H1 (cell line): ENCODE data around the gene TM9SF2. TPM values are rescaled to one million over a fixed set of nuclear protein-coding genes. Genes with fewer than 3 reads are reported as not detected.
A peak's percentile ranks its signal among the peaks of the same experiment; 100 is the strongest.

Experiments used
- CTCF ChIA-PET: fragments of 300-600 bp; sonication (Branson Sonifier 250); formaldehyde crosslinking; loops from one replicate; lab custom pipeline; 2021; ENCODE audit not compliant: partially characterized antibody; lab: Charles Lee
- POLR2A ChIA-PET: fragments of 300-600 bp; sonication (Branson Sonifier 250); formaldehyde crosslinking; loops from one replicate; lab custom pipeline; 2021; ENCODE audit warnings: inconsistent platforms; ENCODE audit not compliant: partially characterized antibody; lab: Charles Lee
- DNase-seq, 2 experiments: peaks; one replicate each; pipeline versions ENCODE4 v3.0.0 to v3.0.0-alpha.2; 2010 to 2022; ENCODE audit warnings: low spot score in 2 of 2, low read depth in 1 of 2, mixed read lengths in 1 of 2
- FAIRE-seq: peaks from 2 replicates; lab custom pipeline; 2011; peaks lifted over from hg19 to GRCh38; lab: Jason Lieb, UNC
- H2AFZ ChIP-seq: 2 replicates; pipeline ENCODE4 v1.8.1; 2012; ENCODE audit warnings: low read length, inconsistent platforms
- H2AK5ac ChIP-seq: 2 replicates; pipeline ENCODE4 v1.6.1; 2013; ENCODE audit warnings: low read depth, low read length
- H2BK120ac ChIP-seq: replicated peaks from 2 replicates; pipeline ENCODE3; 2013; ENCODE audit warnings: low read depth, low read length, inconsistent platforms
- H2BK12ac ChIP-seq: 2 replicates; pipeline ENCODE4 v1.6.1; 2013; ENCODE audit warnings: low read depth, low read length
- H2BK15ac ChIP-seq: 2 replicates; pipeline ENCODE4 v1.6.1; 2013; ENCODE audit warnings: low read length
- H2BK20ac ChIP-seq: 2 replicates; pipeline ENCODE4 v1.6.1; 2013; ENCODE audit warnings: low read length
- H2BK5ac ChIP-seq: 2 replicates; pipeline ENCODE4 v1.6.1; 2013; ENCODE audit warnings: low read depth, low read length
- H3K14ac ChIP-seq: 2 replicates; pipeline ENCODE4 v1.6.1; 2013; ENCODE audit warnings: inconsistent platforms; ENCODE audit not compliant: insufficient read length
- H3K18ac ChIP-seq: 2 replicates; pipeline ENCODE4 v1.6.1; 2013; ENCODE audit warnings: low read length; ENCODE audit errors: extremely low read depth
- H3K23ac ChIP-seq: 2 replicates; pipeline ENCODE4 v1.6.1; 2013; ENCODE audit warnings: inconsistent platforms; ENCODE audit not compliant: insufficient read length
- H3K23me2 ChIP-seq: 2 replicates; pipeline ENCODE4 v1.6.1; 2013; ENCODE audit warnings: low read depth, low read length
- H3K27ac ChIP-seq: 2 replicates; pipeline ENCODE4 v1.6.1; 2011; ENCODE audit warnings: low read depth, low read length, inconsistent platforms
- H3K27me3 ChIP-seq, 4 experiments: replicated peaks in 1 of 4; 1 replicate in 1 of 4; 2 replicates in 3 of 4; pipeline versions ENCODE4 v1.6.1 to v1.8.1; 2011 to 2013; ENCODE audit warnings: low read length in 3 of 4, mild to moderate bottlenecking in 3 of 4, inconsistent platforms in 2 of 4, mixed read lengths in 2 of 4, moderate library complexity in 1 of 4; ENCODE audit not compliant: control insufficient read depth in 3 of 4, insufficient read depth in 3 of 4; ENCODE audit errors: extremely low read depth in 1 of 4
- H3K36me3 ChIP-seq, 4 experiments: 2 replicates each; pipeline versions ENCODE4 v1.6.1 to v1.8.1; 2011 to 2013; ENCODE audit warnings: mild to moderate bottlenecking in 4 of 4, low read length in 3 of 4, moderate library complexity in 2 of 4, control low read depth in 1 of 4, inconsistent platforms in 1 of 4; ENCODE audit not compliant: insufficient read depth in 4 of 4, control insufficient read depth in 2 of 4
- H3K4ac ChIP-seq: replicated peaks from 2 replicates; pipeline ENCODE3; 2013; ENCODE audit warnings: low read length, low read depth, mixed read lengths, inconsistent platforms; ENCODE audit not compliant: insufficient read length
- H3K4me1 ChIP-seq, 4 experiments: replicated peaks in 1 of 4; 1 replicate in 1 of 4; 2 replicates in 3 of 4; pipeline versions ENCODE4 v1.6.1 to v1.8.1; 2011 to 2013; ENCODE audit warnings: low read length in 3 of 4, inconsistent platforms in 2 of 4, mixed read lengths in 1 of 4; ENCODE audit not compliant: insufficient read depth in 4 of 4, control insufficient read depth in 3 of 4
- H3K4me2 ChIP-seq, 2 experiments: 2 replicates each; pipeline versions ENCODE4 v1.6.1 to v1.8.1; 2011 to 2013; ENCODE audit warnings: low read depth in 2 of 2, low read length in 2 of 2, control low read depth in 1 of 2, inconsistent platforms in 1 of 2, mild to moderate bottlenecking in 1 of 2; ENCODE audit not compliant: insufficient read depth in 1 of 2
- H3K4me3 ChIP-seq, 4 experiments: fragments of 200-600, 300-600 bp in 1 of 4; sonication (generic), shearing (Covaris generic), sonication (Bioruptor Twin) in 1 of 4; 2 replicates each; pipeline versions ENCODE4 v1.5.1 to v1.8.1; 2011 to 2016; ENCODE audit warnings: low read length in 4 of 4, low read depth in 3 of 4, control low read depth in 2 of 4, inconsistent platforms in 2 of 4, mild to moderate bottlenecking in 2 of 4, mixed read lengths in 1 of 4, moderate library complexity in 1 of 4; ENCODE audit not compliant: insufficient read depth in 2 of 4; ENCODE audit errors: extremely low read depth in 1 of 4
- H3K56ac ChIP-seq: replicated peaks from 2 replicates; pipeline ENCODE3; 2013; ENCODE audit warnings: low read depth, mild to moderate bottlenecking, mixed read lengths, low read length, inconsistent platforms; ENCODE audit not compliant: insufficient read length
- H3K79me1 ChIP-seq: 2 replicates; pipeline ENCODE4 v1.6.1; 2013; ENCODE audit warnings: low read depth, low read length, control low read depth
- H3K79me2 ChIP-seq, 2 experiments: 2 replicates each; pipeline versions ENCODE4 v1.6.1 to v1.8.1; 2012 to 2013; ENCODE audit warnings: low read length in 2 of 2, mild to moderate bottlenecking in 2 of 2, inconsistent platforms in 1 of 2; ENCODE audit not compliant: insufficient read depth in 2 of 2, control insufficient read depth in 1 of 2
- H3K9ac ChIP-seq, 4 experiments: replicated peaks in 1 of 4; 1 replicate in 1 of 4; 2 replicates in 3 of 4; pipeline versions ENCODE4 v1.6.1 to v1.8.1; 2011 to 2013; ENCODE audit warnings: low read depth in 3 of 4, low read length in 3 of 4, control low read depth in 2 of 4, mild to moderate bottlenecking in 2 of 4, moderate library complexity in 2 of 4, inconsistent platforms in 1 of 4; ENCODE audit errors: extremely low read depth in 1 of 4
- H3K9me3 ChIP-seq, 2 experiments: 2 replicates each; pipeline versions ENCODE4 v1.6.1 to v1.8.1; 2012 to 2013; ENCODE audit warnings: mild to moderate bottlenecking in 2 of 2, moderate library complexity in 2 of 2, control low read depth in 1 of 2, inconsistent platforms in 1 of 2, low read depth in 1 of 2, low read length in 1 of 2, mixed read lengths in 1 of 2; ENCODE audit not compliant: insufficient read depth in 2 of 2
- H4K20me1 ChIP-seq, 2 experiments: replicated peaks in 1 of 2; 2 replicates each; pipeline versions ENCODE3 to v1.8.1; 2011 to 2013; ENCODE audit warnings: inconsistent platforms in 2 of 2, low read length in 2 of 2, mild to moderate bottlenecking in 1 of 2; ENCODE audit not compliant: insufficient read depth in 2 of 2, control insufficient read depth in 1 of 2
- H4K5ac ChIP-seq: 2 replicates; pipeline ENCODE4 v1.6.1; 2013; ENCODE audit warnings: low read length, low read depth, mixed read lengths, inconsistent platforms; ENCODE audit not compliant: insufficient read length
- H4K8ac ChIP-seq: 2 replicates; pipeline ENCODE4 v1.8.0; 2013; ENCODE audit warnings: mild to moderate bottlenecking, moderate library complexity, low read length, inconsistent platforms; ENCODE audit not compliant: insufficient read depth; ENCODE audit errors: extremely low read depth
- H4K91ac ChIP-seq: replicated peaks from 2 replicates; pipeline ENCODE3; 2013; ENCODE audit warnings: low read length, mixed read lengths, inconsistent platforms; ENCODE audit not compliant: insufficient read length
- BCL11A ChIP-seq, 2 experiments: IDR thresholded peaks; one replicate each; pipeline ENCODE4 v1.6.1; 2011; ENCODE audit warnings: low read depth in 2 of 2, low read length in 2 of 2, mild to moderate bottlenecking in 2 of 2
- EGR1 ChIP-seq: IDR thresholded peaks from 2 replicates; pipeline ENCODE4 v1.6.1; 2011; ENCODE audit warnings: low read depth, low read length, borderline replicate concordance
- RBBP5 ChIP-seq: IDR thresholded peaks from 2 replicates; pipeline ENCODE4 v1.7.1; 2012; ENCODE audit warnings: low read depth, mild to moderate bottlenecking, inconsistent platforms, low read length, moderate library complexity, borderline replicate concordance
- WGBS, 2 experiments: shearing (Covaris generic) in 1 of 2; methylation state at CpG; one replicate each; pipeline versions ENCODE4 v1.1.6 to v1.1.7; 2013 to 2015; ENCODE audit warnings: low lambda C conversion rate in 2 of 2, mixed read lengths in 2 of 2, inconsistent platforms in 1 of 2, low coverage in 1 of 2, missing lambda C conversion rate in 1 of 2; ENCODE audit not compliant: insufficient replicate concordance in 2 of 2, insufficient coverage in 1 of 2, insufficient read length in 1 of 2; ENCODE audit errors: extremely low coverage in 1 of 2, missing lambda C conversion rate in 1 of 2; 5-methylcytosine and 5-hydroxymethylcytosine counted together
- polyA plus RNA-seq, 7 experiments: library from polyadenylated mRNA; depleted of rRNA in 3 of 7; stranded (reverse) in 5 of 7; unstranded in 2 of 7; fragments of >200 nt in 5 of 7; fragments of 200-250 nt in 2 of 7; gene quantifications; 1 replicate in 5 of 7; 2 replicates in 1 of 7; 4 replicates in 1 of 7; pipeline versions ENCODE4 v1.2.1 to v1.2.3, GENCODE V29; 2011 to 2013; ENCODE audit warnings: missing spikeins in 2 of 7, mixed read lengths in 2 of 7
- total RNA-seq: library from RNA; stranded (reverse); fragmentation: NEBNext Ultra II Directional; extraction: Animal tissue kit (Norgen Biotek cat#: 25700); gene quantifications from 2 replicates; pipeline ENCODE4 v1.2.1, GENCODE V29; 2021

Gene TM9SF2
- total and polyA plus RNA-seq, 2 of the 8 experiments (the other 6 are each of a cell fraction or from before 2014, with no cell fraction given), result 68.0 to 101 TPM

DNA sequence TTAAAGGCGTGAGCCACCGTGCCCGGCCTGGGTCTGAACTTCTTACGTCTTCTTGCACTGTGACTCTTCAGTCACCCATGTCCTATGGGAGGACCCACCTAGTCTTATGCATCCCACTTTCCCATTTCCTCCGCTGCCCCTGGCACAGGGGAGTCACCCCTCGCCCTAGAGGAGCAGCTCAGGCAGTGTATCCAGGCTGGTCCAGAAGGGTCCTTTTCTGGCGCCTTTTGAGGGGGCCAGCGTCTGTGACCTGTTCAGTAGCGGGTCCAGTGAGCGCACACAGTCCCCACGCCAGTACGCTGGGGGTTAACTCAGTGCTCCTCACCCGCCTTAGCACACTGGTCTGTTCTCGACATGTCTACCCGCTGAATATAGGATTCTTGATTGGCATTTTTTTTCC, 107.1 kb downstream of the TM9SF2 start:
- no peaks in the 10 kb centered on the region for H3K27me3 ChIP-seq
- no peak overlapping the region for H4K8ac ChIP-seq
- FAIRE-seq (no peak), DNase-seq (no peak)
- H4K5ac ChIP-seq, result no peak overlapping the region
- H2BK5ac ChIP-seq, result no peak overlapping the region
- H3K9ac ChIP-seq, result no peak overlapping the region
- no peak overlapping the region for H3K18ac ChIP-seq
- no peak overlapping the region for H3K27ac ChIP-seq
- no peak overlapping the region for H3K4me3 ChIP-seq
- no peak overlapping the region for H2BK20ac ChIP-seq
- no peak overlapping the region for H2AFZ ChIP-seq
- H2BK12ac ChIP-seq, result no peak overlapping the region
- 93% methylated on average over 15 of the region's 15 CpGs; no CpG with 5 or more reads in 1 of the 2 experiments for WGBS, 2 experiments
- no peak overlapping the region for H2BK15ac ChIP-seq
- peak overlapping the region; percentile 49 for H4K91ac ChIP-seq
- no peak overlapping the region for H3K56ac ChIP-seq
- H3K36me3 ChIP-seq, result no peaks in the 10 kb centered on the region
- no peak overlapping the region for H3K23ac ChIP-seq
- H3K4me1 ChIP-seq, result peaks cover 4 to 10% (median 5%) of the 10 kb centered on the region in 4 experiments; a peak in 6 of 7 replicates
- no peak overlapping the region for H2BK120ac ChIP-seq
- POLR2A ChIA-PET, result no interaction called here
- H3K4ac ChIP-seq, result no peak overlapping the region
- H3K79me1 ChIP-seq, result no peaks in the 10 kb centered on the region
- H4K20me1 ChIP-seq, result no peaks in the 10 kb centered on the region
- CTCF ChIA-PET, result no interaction called here
- no peaks in the 10 kb centered on the region for H3K79me2 ChIP-seq
- H3K23me2 ChIP-seq, result peaks cover 5% of the 10 kb centered on the region
- no peak overlapping the region for H2AK5ac ChIP-seq
- H3K4me2 ChIP-seq, result no peak overlapping the region
- no peak overlapping the region for H3K14ac ChIP-seq
- no peaks in the 10 kb centered on the region for H3K9me3 ChIP-seq
- TF ChIP-seq RBBP5 (no peak), EGR1 (no peak), BCL11A (IDR thresholded peaks at IDR 0.05; ENCODE audit: low read depth in 2 of 2, low read length in 2 of 2) (no peak)
